SU-DHL-6 (cell line): Measurements from ENCODE around the gene ERC1.

ENCODE experiments used
- H2AFZ ChIP-seq: fragments of 200-600 bp; sonication (generic); 2 replicates; pipeline ENCODE4 v1.6.1; 2014; ENCODE audit warnings: low read depth, mild to moderate bottlenecking, moderate library complexity, mixed read lengths, antibody characterized with exemption, low read length; ENCODE audit not compliant: severe bottlenecking
- H3F3A ChIP-seq: fragments of 200-600 bp; shearing (Covaris generic); 2 replicates; pipeline ENCODE4 v1.6.0; 2016; ENCODE audit warnings: antibody characterized with exemption, mild to moderate bottlenecking; ENCODE audit not compliant: insufficient read depth
- H3K27ac ChIP-seq: fragments of 200-600 bp; sonication (generic); 2 replicates; pipeline ENCODE4 v1.5.1; 2016; ENCODE audit warnings: low read depth, mild to moderate bottlenecking, low read length, moderate library complexity, mixed read lengths
- H3K27me3 ChIP-seq: fragments of 200-600 bp; sonication (generic), shearing (Covaris generic); 2 replicates; pipeline ENCODE4 v1.6.0; 2014; ENCODE audit warnings: mild to moderate bottlenecking, low read length
- H3K36me3 ChIP-seq: fragments of 200-600 bp; sonication (generic); 2 replicates; pipeline ENCODE4 v1.6.1; 2014; ENCODE audit warnings: mild to moderate bottlenecking, low read length, mixed read lengths
- H3K4me2 ChIP-seq: fragments of 300-600, 200-600 bp; shearing (Covaris generic), sonication (generic); 2 replicates; pipeline ENCODE4 v1.6.0; 2014; ENCODE audit warnings: low read length, low read depth, mild to moderate bottlenecking; ENCODE audit not compliant: poor library complexity, severe bottlenecking
- H3K4me3 ChIP-seq: fragments of 200-600 bp; sonication (generic); 2 replicates; pipeline ENCODE4 v1.5.1; 2014; ENCODE audit warnings: antibody characterized with exemption, low read length, mild to moderate bottlenecking, mixed read lengths; ENCODE audit not compliant: insufficient read depth, poor library complexity, severe bottlenecking
- H3K79me2 ChIP-seq: fragments of 200-600 bp; sonication (generic); 2 replicates; pipeline ENCODE4 v1.6.1; 2014; ENCODE audit warnings: mild to moderate bottlenecking, low read length, moderate library complexity; ENCODE audit not compliant: insufficient read depth
- H3K9ac ChIP-seq: fragments of 200-600 bp; sonication (generic); 2 replicates; pipeline ENCODE4 v1.7.0; 2014; ENCODE audit warnings: mild to moderate bottlenecking, low read length
- H3K9me2 ChIP-seq: fragments of 200-600 bp; sonication (generic); replicated peaks from 2 replicates; pipeline ENCODE4 v1.6.1; 2014; ENCODE audit warnings: low read length; ENCODE audit not compliant: insufficient read depth
- H3K9me3 ChIP-seq: fragments of 200-600 bp; sonication (generic); 2 replicates; pipeline ENCODE4 v1.6.1; 2014; ENCODE audit warnings: low read length, mixed read lengths; ENCODE audit not compliant: insufficient read depth
- H4K20me1 ChIP-seq: fragments of 200-600 bp; sonication (generic); 2 replicates; pipeline ENCODE4 v1.6.1; 2014; ENCODE audit warnings: low read depth, mild to moderate bottlenecking, antibody characterized with exemption, low read length, moderate library complexity, mixed read lengths
- CTCF ChIP-seq: fragments of 200-600 bp; sonication (generic); IDR thresholded peaks from one replicate; pipeline ENCODE4 v1.5.1; 2017; ENCODE audit warnings: antibody characterized with exemption, mild to moderate bottlenecking, low read length, moderate library complexity; ENCODE audit not compliant: insufficient read depth, poor library complexity, severe bottlenecking
- EZH2phosphoT487 ChIP-seq: fragments of 200-600 bp; sonication (generic), shearing (Covaris generic); conservative IDR thresholded peaks from 2 replicates; pipeline ENCODE4 v1.6.1; 2018; ENCODE audit warnings: mild to moderate bottlenecking, antibody characterized with exemption, low read length, moderate library complexity, mixed read lengths

ERC1 gene

DNA sequence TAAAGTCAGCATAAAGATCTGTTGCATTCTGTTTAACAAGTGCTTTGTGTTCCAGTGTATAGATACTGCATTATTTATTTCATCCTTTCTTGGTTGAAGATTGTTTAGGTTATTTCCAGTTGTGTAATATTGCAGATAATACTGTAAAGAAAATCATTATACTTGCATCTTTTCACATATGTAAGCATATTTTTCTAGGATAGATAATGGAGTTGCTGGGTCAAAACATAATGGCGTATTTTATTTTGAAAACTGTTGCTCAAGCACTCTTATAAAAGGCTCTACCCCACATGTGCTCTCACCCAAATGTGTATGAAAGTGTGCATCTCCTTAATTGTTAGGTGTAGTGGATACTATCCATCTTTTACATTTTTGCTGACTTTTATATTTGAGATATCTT is 329.0 kb downstream of the ERC1 start:
- Histone ChIP-seq H3K9me3 (no peaks in the 10 kb centered on the region), H3K9ac (no peak overlapping the region), H3F3A (0 out of 2 replicates have a peak, but pooled peaks cover 7% of the 10 kb centered on the region), H3K79me2 (no peaks in the 10 kb centered on the region), H3K9me2 (no peaks in the 10 kb centered on the region), H3K4me2 (no peak overlapping the region), H4K20me1 (no peaks in the 10 kb centered on the region), H3K27me3 (no peaks in the 10 kb centered on the region), H3K27ac (no peak overlapping the region), H2AFZ (no peak overlapping the region), H3K4me3 (no peak overlapping the region), H3K36me3 (0 out of 2 replicates have a peak, but pooled peaks cover 1% of the 10 kb centered on the region)
- TF ChIP-seq CTCF (no peak), EZH2phosphoT487 (no peak)

DNA sequence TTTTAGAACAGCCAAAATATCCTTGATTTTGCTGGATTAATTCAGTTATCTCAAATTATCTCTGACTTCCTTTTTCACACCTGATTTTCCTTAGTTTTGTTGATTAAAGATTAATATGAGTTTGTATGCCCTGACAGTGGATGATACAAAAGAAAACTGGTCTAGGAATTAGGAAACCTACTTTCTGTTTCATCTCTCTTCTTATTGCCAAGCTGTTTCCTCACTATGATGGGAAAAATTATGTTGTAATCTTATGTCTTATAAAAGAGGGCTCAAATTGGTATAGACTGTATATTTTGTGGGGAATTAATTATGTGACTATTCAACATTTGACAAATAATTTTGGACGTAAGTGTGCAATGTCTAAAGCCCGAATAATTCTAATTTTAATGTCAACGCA is 331.8 kb downstream of the ERC1 start:
- Histone ChIP-seq H3K36me3 (no peaks in the 10 kb centered on the region), H2AFZ (no peak overlapping the region), H3K27me3 (no peaks in the 10 kb centered on the region)

GRCh38 chr12:1324099-1324498 is 333.1 kb downstream of the ERC1 start:
- H3K27ac ChIP-seq = no peak overlapping the region
- TF ChIP-seq EZH2phosphoT487 (no peak), CTCF (no peak)

More for the DNA sequence above, 331.8 kb downstream of the ERC1 start:
- H4K20me1 ChIP-seq = no peaks in the 10 kb centered on the region
- H3K79me2 ChIP-seq = no peaks in the 10 kb centered on the region
- H3K27ac ChIP-seq = no peak overlapping the region
- no peaks in the 10 kb centered on the region for H3K9me3 ChIP-seq
- H3K4me2 ChIP-seq = no peak overlapping the region
- H3K4me3 ChIP-seq = no peak overlapping the region
- TF ChIP-seq CTCF = no peak
- TF ChIP-seq EZH2phosphoT487 = no peak
- no peaks in the 10 kb centered on the region for H3F3A ChIP-seq
- H3K9ac ChIP-seq = no peak overlapping the region
- no peaks in the 10 kb centered on the region for H3K9me2 ChIP-seq

DNA sequence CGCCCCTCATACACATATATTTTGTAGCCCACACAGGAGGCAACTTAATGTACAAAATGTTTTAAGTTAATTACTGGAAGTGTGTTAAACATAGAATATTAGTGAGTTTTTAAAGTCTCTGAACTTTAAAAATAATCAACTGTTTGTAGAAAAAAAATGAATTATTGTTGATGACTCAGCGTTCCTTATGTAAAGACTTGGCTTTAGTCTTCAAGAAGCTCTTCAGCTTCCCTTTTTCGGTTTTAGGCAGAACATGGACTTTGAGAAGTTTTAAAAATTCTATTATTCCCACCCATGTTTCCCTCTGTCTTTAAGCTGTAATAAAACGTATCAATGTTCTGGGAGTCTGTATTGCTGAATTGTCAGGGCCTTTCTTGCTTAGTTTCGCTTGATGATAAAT is 333.9 kb downstream of the ERC1 start:
- no peaks in the 10 kb centered on the region for H4K20me1 ChIP-seq
- no peaks in the 10 kb centered on the region for H3K9me2 ChIP-seq
- no peak overlapping the region for H3K4me3 ChIP-seq
- H3K27ac ChIP-seq = no peak overlapping the region
- H3K36me3 ChIP-seq = no peaks in the 10 kb centered on the region
- no peak overlapping the region for H3K4me2 ChIP-seq
- H3F3A ChIP-seq = no peaks in the 10 kb centered on the region
- H3K9ac ChIP-seq = no peak overlapping the region
- H3K9me3 ChIP-seq = no peaks in the 10 kb centered on the region
- no peaks in the 10 kb centered on the region for H3K79me2 ChIP-seq
- TF ChIP-seq EZH2phosphoT487 (no peak), CTCF (no peak)
- H3K27me3 ChIP-seq = no peaks in the 10 kb centered on the region
- no peak overlapping the region for H2AFZ ChIP-seq

More at GRCh38 chr12:1324099-1324498, 333.1 kb downstream of the ERC1 start:
- Histone ChIP-seq H3K9me2 (no peaks in the 10 kb centered on the region), H3K9ac (no peak overlapping the region), H3F3A (no peaks in the 10 kb centered on the region), H2AFZ (no peak overlapping the region), H3K27me3 (no peaks in the 10 kb centered on the region), H3K36me3 (no peaks in the 10 kb centered on the region), H4K20me1 (no peaks in the 10 kb centered on the region), H3K9me3 (no peaks in the 10 kb centered on the region), H3K4me3 (no peak overlapping the region), H3K79me2 (no peaks in the 10 kb centered on the region), H3K4me2 (no peak overlapping the region)
